ENCODE measurements around the gene SZT2.
"Not testable (repeated sequence)": the region's sequence is repeated elsewhere in the genome, so short reads cannot be mapped to it uniquely, and the experiment has no call there.

The SZT2 gene

DNA sequence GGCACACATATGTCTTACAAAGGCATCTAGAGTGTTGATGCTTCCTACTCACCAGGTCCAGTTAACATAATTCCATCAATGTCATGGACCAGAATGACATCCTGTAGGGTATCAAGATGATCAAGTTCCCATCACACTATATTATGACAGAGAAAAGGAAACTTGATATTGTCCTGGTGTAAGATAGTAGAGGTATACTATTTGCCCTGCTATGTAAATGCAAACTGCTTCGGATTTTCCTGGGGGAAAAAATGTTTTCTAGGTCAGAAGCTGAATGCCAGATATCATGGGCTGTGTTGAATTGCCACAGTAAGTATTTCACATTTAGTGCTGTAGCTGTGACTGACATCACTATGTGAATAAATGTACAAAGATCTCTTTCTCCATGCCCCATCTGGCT is 80.2 kb downstream of the SZT2 start:
- no peaks in the 10 kb centered on the region for H3K27me3 ChIP-seq (ENCODE audit: control insufficient read depth, insufficient read depth, low read length)
- no peaks in the 10 kb centered on the region for H3K4me1 ChIP-seq (ENCODE audit: control insufficient read depth, insufficient read depth, low read length)
- H3K27ac ChIP-seq (ENCODE audit: low read depth, low read length) = no peak overlapping the region
- no peaks in the 10 kb centered on the region for H3K36me3 ChIP-seq (ENCODE audit: control insufficient read depth, insufficient read depth, low read length)
- no peak overlapping the region for H3K9ac ChIP-seq (ENCODE audit: low read length)
- H3K4me3 ChIP-seq (ENCODE audit: low read length) = no peak overlapping the region

- Histone ChIP-seq H3K4me1 (ENCODE audit: control insufficient read depth, insufficient read depth, low read length) (no peaks in the 10 kb centered on the region), H3K4me3 (ENCODE audit: low read length) (no peak overlapping the region), H3K27ac (ENCODE audit: low read depth, low read length) (no peak overlapping the region), H3K9ac (ENCODE audit: low read length) (no peak overlapping the region), H3K27me3 (ENCODE audit: control insufficient read depth, insufficient read depth, low read length) (no peaks in the 10 kb centered on the region), H3K36me3 (ENCODE audit: control insufficient read depth, insufficient read depth, low read length) (no peaks in the 10 kb centered on the region)
Measured at GRCh38 chr1:43472087-43472462, 82.4 kb downstream of the SZT2 start.

DNA sequence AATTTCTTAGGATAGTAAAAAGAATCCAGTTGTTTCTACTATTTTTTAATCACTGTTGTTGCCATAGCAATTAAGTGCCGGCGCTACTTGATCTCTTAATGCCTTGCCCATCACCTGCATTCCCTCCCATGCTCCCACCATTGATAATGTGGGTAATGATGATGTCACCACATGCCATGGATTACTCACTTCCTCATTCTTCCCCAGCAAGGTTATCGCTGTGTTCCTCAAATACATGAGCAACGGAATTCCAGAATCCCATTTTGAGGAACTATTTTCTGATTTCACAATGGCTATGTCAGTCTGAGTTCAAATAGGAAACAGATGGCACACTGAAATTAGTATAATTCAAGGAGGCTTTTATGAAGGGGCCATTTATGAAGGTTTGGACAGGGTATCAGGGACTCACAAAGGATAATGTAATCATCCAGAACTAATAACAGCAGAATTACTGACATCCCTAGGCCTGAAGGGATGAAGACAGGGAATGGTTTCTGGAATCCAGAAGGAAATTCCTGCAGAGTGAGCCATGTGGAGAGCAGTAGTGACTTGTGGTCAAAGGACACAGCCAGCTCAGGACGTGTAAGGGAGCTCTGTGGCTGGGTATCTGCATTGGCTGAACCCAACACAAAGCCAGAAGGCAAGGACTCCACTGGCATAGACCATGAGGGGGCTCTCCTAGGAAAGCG is 82.9 kb downstream of the SZT2 start:
- H3K9ac ChIP-seq (ENCODE audit: low read length); H3K4me1 ChIP-seq (ENCODE audit: control insufficient read depth, insufficient read depth, low read length); H3K27ac ChIP-seq (ENCODE audit: low read depth, low read length); H3K27me3 ChIP-seq (ENCODE audit: control insufficient read depth, insufficient read depth, low read length); H3K4me3 ChIP-seq (ENCODE audit: low read length); H3K36me3 ChIP-seq (ENCODE audit: control insufficient read depth, insufficient read depth, low read length): not testable (repeated sequence)

- H3K4me1 ChIP-seq (ENCODE audit: control insufficient read depth, insufficient read depth, low read length) = no peaks in the 10 kb centered on the region
- no peaks in the 10 kb centered on the region for H3K36me3 ChIP-seq (ENCODE audit: control insufficient read depth, insufficient read depth, low read length)
- H3K27me3 ChIP-seq (ENCODE audit: control insufficient read depth, insufficient read depth, low read length) = no peaks in the 10 kb centered on the region
- H3K4me3 ChIP-seq (ENCODE audit: low read length) = no peak overlapping the region
- H3K27ac ChIP-seq (ENCODE audit: low read depth, low read length) = no peak overlapping the region
- no peak overlapping the region for H3K9ac ChIP-seq (ENCODE audit: low read length)
Measured at GRCh38 chr1:43473463-43473862, 83.8 kb downstream of the SZT2 start.

GRCh38 chr1:43475611-43476401 is 86.1 kb downstream of the SZT2 start:
- not testable (repeated sequence) for H3K27ac ChIP-seq (ENCODE audit: low read depth, low read length); H3K27me3 ChIP-seq (ENCODE audit: control insufficient read depth, insufficient read depth, low read length); H3K4me1 ChIP-seq (ENCODE audit: control insufficient read depth, insufficient read depth, low read length); H3K9ac ChIP-seq (ENCODE audit: low read length); H3K36me3 ChIP-seq (ENCODE audit: control insufficient read depth, insufficient read depth, low read length); H3K4me3 ChIP-seq (ENCODE audit: low read length)

- Histone ChIP-seq H3K9ac (ENCODE audit: low read length) (no peak overlapping the region), H3K4me1 (ENCODE audit: control insufficient read depth, insufficient read depth, low read length) (no peaks in the 10 kb centered on the region), H3K27ac (ENCODE audit: low read depth, low read length) (no peak overlapping the region), H3K36me3 (ENCODE audit: control insufficient read depth, insufficient read depth, low read length) (no peaks in the 10 kb centered on the region), H3K4me3 (ENCODE audit: low read length) (no peak overlapping the region), H3K27me3 (ENCODE audit: control insufficient read depth, insufficient read depth, low read length) (no peaks in the 10 kb centered on the region)
Measured at GRCh38 chr1:43477716-43478115, 88.0 kb downstream of the SZT2 start.

DNA sequence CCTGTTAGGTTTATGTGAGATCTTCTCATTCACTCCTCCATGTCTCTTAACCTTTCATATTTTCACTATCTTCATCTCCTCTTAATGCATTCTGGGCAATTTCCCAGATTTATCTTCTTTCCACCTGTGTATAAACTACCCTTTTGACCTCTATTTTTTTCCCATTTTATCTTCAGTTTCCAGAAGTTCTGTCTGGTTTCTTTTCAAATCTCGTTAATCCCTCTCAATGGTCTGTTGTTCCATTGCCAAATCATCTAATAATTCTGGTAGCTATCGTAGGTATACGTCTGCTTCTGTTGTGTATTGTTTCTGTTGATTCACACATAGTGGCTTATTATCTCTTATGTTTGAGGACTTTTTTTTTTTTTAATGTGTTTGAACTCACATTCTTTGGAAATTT is 89.7 kb downstream of the SZT2 start:
- Histone ChIP-seq H3K27me3 (ENCODE audit: control insufficient read depth, insufficient read depth, low read length) (no peaks in the 10 kb centered on the region), H3K27ac (ENCODE audit: low read depth, low read length) (no peak overlapping the region), H3K4me3 (ENCODE audit: low read length) (no peak overlapping the region), H3K4me1 (ENCODE audit: control insufficient read depth, insufficient read depth, low read length) (no peaks in the 10 kb centered on the region), H3K36me3 (ENCODE audit: control insufficient read depth, insufficient read depth, low read length) (no peaks in the 10 kb centered on the region), H3K9ac (ENCODE audit: low read length) (no peak overlapping the region)

- Histone ChIP-seq H3K27ac (ENCODE audit: low read depth, low read length) (no peak overlapping the region), H3K4me3 (ENCODE audit: low read length) (no peak overlapping the region), H3K9ac (ENCODE audit: low read length) (no peak overlapping the region), H3K36me3 (ENCODE audit: control insufficient read depth, insufficient read depth, low read length) (no peaks in the 10 kb centered on the region), H3K4me1 (ENCODE audit: control insufficient read depth, insufficient read depth, low read length) (no peaks in the 10 kb centered on the region), H3K27me3 (ENCODE audit: control insufficient read depth, insufficient read depth, low read length) (no peaks in the 10 kb centered on the region)
Measured at GRCh38 chr1:43481491-43481890, 91.8 kb downstream of the SZT2 start.

- Histone ChIP-seq H3K27me3 (ENCODE audit: control insufficient read depth, insufficient read depth, low read length) (no peaks in the 10 kb centered on the region), H3K27ac (ENCODE audit: low read depth, low read length) (no peak overlapping the region), H3K4me1 (ENCODE audit: control insufficient read depth, insufficient read depth, low read length) (no peaks in the 10 kb centered on the region), H3K9ac (ENCODE audit: low read length) (no peak overlapping the region), H3K4me3 (ENCODE audit: low read length) (no peak overlapping the region), H3K36me3 (ENCODE audit: control insufficient read depth, insufficient read depth, low read length) (no peaks in the 10 kb centered on the region)
Measured at GRCh38 chr1:43482215-43482614, 92.5 kb downstream of the SZT2 start.

DNA sequence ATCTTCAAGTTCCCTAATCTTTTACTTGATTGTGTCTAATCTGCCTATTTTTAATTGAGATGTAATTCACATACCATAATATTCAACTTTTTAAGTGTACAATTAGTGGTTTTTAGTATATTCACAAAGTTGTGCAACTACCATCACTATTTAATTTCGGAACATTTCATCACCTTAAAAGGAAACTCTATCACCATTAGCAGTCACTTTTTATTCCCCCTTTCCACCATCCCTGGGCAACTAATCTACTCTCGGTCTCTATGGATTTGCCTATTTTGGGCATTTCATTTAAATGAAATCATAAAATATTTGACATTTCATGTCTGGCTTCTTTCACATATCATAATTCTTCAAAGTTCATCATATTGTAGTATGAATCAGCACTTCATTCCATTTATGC is 94.7 kb downstream of the SZT2 start:
- no peaks in the 10 kb centered on the region for H3K36me3 ChIP-seq (ENCODE audit: control insufficient read depth, insufficient read depth, low read length)
- H3K4me1 ChIP-seq (ENCODE audit: control insufficient read depth, insufficient read depth, low read length) = no peaks in the 10 kb centered on the region
- H3K9ac ChIP-seq (ENCODE audit: low read length) = no peak overlapping the region
- no peak overlapping the region for H3K4me3 ChIP-seq (ENCODE audit: low read length)
- no peaks in the 10 kb centered on the region for H3K27me3 ChIP-seq (ENCODE audit: control insufficient read depth, insufficient read depth, low read length)
- no peak overlapping the region for H3K27ac ChIP-seq (ENCODE audit: low read depth, low read length)

DNA sequence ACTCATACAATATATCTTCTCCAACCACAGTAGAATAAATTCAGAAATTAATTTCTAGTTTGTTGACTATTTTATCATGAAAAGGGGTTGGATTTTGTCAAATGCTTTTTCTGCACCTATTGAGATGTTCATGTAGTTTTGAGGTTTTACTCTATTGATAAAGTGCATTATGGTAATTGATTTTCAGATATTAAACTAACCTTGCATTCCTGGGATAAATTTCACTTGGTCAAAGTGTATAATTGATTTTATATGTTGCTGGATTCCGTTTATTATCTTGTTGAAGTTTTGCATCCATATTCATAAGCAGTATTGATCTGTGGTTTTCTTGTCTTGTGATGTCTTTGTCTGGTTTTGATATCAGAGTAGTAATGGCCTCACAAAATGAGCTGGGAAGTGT is 98.5 kb downstream of the SZT2 start:
- H3K27me3 ChIP-seq (ENCODE audit: control insufficient read depth, insufficient read depth, low read length) = no peaks in the 10 kb centered on the region
- H3K4me3 ChIP-seq (ENCODE audit: low read length) = no peak overlapping the region
- H3K36me3 ChIP-seq (ENCODE audit: control insufficient read depth, insufficient read depth, low read length) = no peaks in the 10 kb centered on the region
- H3K9ac ChIP-seq (ENCODE audit: low read length) = no peak overlapping the region
- no peak overlapping the region for H3K27ac ChIP-seq (ENCODE audit: low read depth, low read length)
- no peaks in the 10 kb centered on the region for H3K4me1 ChIP-seq (ENCODE audit: control insufficient read depth, insufficient read depth, low read length)

DNA sequence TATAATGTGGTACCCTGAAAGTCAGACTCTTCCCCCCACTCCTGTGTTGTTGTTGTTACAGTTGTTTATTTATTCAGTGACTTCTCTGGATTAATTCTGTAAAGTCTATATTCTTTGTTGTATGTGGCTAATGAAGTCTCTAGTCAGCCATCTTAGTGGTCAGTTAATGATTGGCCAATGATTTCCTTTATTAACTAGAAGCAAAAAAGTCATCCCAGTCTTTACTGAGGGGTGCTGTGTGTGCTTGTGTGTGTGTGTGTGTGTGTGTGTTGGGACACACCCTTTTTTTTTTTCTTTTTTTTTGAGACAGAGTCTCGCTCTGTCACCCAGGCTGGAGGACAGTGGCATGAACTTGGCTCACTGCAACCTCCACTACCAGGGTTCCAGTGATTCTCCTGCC is 101.4 kb downstream of the SZT2 start:
- H3K27ac ChIP-seq (ENCODE audit: low read depth, low read length) = no peak overlapping the region
- no peaks in the 10 kb centered on the region for H3K27me3 ChIP-seq (ENCODE audit: control insufficient read depth, insufficient read depth, low read length)
- no peaks in the 10 kb centered on the region for H3K4me1 ChIP-seq (ENCODE audit: control insufficient read depth, insufficient read depth, low read length)
- H3K36me3 ChIP-seq (ENCODE audit: control insufficient read depth, insufficient read depth, low read length) = no peaks in the 10 kb centered on the region
- H3K4me3 ChIP-seq (ENCODE audit: low read length) = no peak overlapping the region
- no peak overlapping the region for H3K9ac ChIP-seq (ENCODE audit: low read length)

GRCh38 chr1:43492826-43493225 is 103.1 kb downstream of the SZT2 start:
- H3K4me3 ChIP-seq (ENCODE audit: low read length) = no peak overlapping the region
- no peak overlapping the region for H3K9ac ChIP-seq (ENCODE audit: low read length)
- H3K27me3 ChIP-seq (ENCODE audit: control insufficient read depth, insufficient read depth, low read length) = no peaks in the 10 kb centered on the region
- H3K27ac ChIP-seq (ENCODE audit: low read depth, low read length) = no peak overlapping the region
- H3K4me1 ChIP-seq (ENCODE audit: control insufficient read depth, insufficient read depth, low read length) = no peaks in the 10 kb centered on the region
- no peaks in the 10 kb centered on the region for H3K36me3 ChIP-seq (ENCODE audit: control insufficient read depth, insufficient read depth, low read length)

All from rectal smooth muscle tissue (tissue), 1 donor.